RWPE1 (cell line): ENCODE measurements around the gene BCLAF1.

ENCODE experiments used
- CTCF ChIA-PET: fragments of 350-600 bp; sonication (Branson Sonifier 250); formaldehyde crosslinking; extraction: SDS; loops from one replicate; lab custom pipeline; 2021; lab: Yijun Ruan, JAX
- POLR2A ChIA-PET: fragments of 400-600 bp; formaldehyde crosslinking; extraction: SDS; loops from one replicate; lab custom pipeline; 2020; ENCODE audit warnings: antibody characterized with exemption; ENCODE audit not compliant: low non-redundant PET; lab: Yijun Ruan, JAX
- DNase-seq: peaks from one replicate; pipeline ENCODE4 v3.0.0; 2012; ENCODE audit warnings: low spot score
- H3K27ac ChIP-seq: fragments of 450-650 bp; 2 replicates; pipeline ENCODE4 v1.5.1; 2017
- CTCF ChIP-seq: fragments of 450-650 bp; conservative IDR thresholded peaks from 2 replicates; pipeline ENCODE4 v1.5.1; 2017; ENCODE audit warnings: low read depth, mild to moderate bottlenecking

BCLAF1 gene

GRCh38 chr6:136284909-136285308, 4.7 kb downstream of the BCLAF1 start:
- no peak for TF ChIP-seq CTCF
- DNase-seq: peak; percentile 26
- POLR2A ChIA-PET: no interaction called here
- CTCF ChIA-PET: interaction anchor here (0.6 to 0.7 kb wide), 3 partner anchors 37 to 833 kb away, joined by 3 to 4 read pairs (median 3); no protein-coding TSS in a partner anchor
- H3K27ac ChIP-seq: no peak overlapping the region

- ChIA-PET CTCF (no interaction called here), POLR2A (no interaction called here)
- no peak for DNase-seq
- no peak overlapping the region for H3K27ac ChIP-seq
- TF ChIP-seq CTCF: no peak
Measured at GRCh38 chr6:136282906-136283305, 6.7 kb downstream of the BCLAF1 start.

DNA sequence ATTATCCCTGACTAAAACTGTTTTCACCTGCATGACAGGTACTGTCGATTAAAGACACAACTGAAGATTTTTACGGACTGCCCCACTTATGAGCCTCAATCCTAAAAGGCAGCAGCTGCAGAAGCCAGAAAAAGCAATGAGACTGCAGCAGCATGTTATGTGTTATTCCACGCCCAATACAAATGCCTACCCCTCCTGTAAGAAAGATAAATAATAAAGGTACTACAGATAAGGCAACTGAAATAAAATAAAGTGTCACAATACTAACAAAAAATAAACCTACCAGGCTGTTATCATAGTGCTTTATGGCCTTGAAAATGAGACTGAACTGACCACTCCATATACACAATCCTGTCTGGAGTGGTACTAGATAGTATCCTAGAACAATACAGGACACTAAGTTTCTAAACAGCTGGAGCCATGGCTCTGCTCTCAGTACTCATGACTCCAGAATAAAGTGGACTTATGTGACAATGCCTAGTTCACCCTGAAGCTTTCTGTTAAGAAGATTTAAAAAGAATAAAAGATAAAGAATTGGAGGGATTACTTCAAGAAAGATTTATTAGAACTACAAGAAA, 9.5 kb downstream of the BCLAF1 start:
- H3K27ac ChIP-seq: no peak overlapping the region
- no peak for DNase-seq
- TF ChIP-seq CTCF: no peak
- POLR2A ChIA-PET: no interaction called here
- CTCF ChIA-PET: interaction anchor here (0.7 kb wide), 2 partner anchors 52 to 54 kb away, joined by 3 to 4 read pairs; no protein-coding TSS in a partner anchor

DNA sequence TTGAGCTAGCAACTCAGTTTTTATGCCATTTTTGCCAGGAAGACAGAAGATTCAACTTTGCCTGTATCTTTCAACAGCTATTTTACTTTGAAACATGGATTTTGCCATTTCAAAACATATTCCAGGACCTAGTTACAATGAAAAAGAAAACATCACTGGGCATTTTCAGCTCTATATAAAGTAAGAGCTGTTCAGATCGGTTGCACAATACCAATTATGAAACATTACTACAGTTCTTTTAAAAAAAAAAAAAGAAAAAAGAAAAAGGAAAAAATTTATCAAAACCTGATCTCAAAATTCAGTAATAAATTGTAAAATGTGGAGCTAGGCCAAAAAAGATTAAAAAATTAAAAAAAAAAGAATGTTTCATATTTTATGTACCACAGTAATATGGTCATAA, 15.6 kb downstream of the BCLAF1 start:
- H3K27ac ChIP-seq: no peak overlapping the region
- no peak for DNase-seq
- ChIA-PET POLR2A (no interaction called here), CTCF (interaction anchor here (0.6 to 0.7 kb wide), 2 partner anchors 14 to 43 kb away, joined by 3 read pairs; no protein-coding TSS in a partner anchor)
- TF ChIP-seq CTCF: no peak

DNA sequence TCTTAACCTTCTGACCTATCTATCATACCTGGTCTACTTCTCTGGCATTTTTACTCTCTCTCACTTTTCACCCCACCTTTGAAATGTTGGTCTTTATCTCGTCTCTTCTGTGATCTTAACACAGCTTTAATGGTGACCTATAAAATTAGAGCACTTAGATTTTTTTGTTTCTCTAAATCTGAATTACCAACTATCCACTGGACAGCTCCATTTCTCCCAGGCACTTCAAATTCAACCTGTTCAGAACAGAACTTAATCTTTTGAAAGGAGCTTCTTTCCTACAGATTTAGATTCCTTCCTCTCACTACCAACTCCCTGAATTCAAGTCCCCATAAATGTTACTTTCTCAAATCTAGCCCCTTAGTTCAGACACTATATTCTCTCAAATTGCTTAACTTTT, 24.5 kb downstream of the BCLAF1 start:
- ChIA-PET CTCF (no interaction called here), POLR2A (no interaction called here)
- DNase-seq: no peak
- no peak for TF ChIP-seq CTCF
- no peak overlapping the region for H3K27ac ChIP-seq

DNA sequence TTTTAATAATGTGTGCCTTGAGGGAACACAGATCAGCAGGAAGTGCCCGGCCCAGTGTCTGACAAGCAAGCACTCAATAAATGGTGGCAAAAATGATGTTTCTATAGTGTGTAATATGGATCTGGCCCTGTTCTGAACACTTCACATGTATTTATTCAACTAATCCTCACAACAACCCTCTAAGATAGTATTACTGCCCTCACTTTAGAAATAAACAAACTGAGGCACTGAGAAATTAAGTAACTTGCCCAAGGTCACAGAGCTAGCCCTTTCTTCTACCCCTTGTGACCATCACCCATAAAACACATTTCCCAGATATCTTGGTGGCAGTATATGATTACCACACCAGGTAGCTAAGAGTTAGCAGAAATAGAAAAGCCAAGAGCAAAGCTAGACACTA, 26.7 kb downstream of the BCLAF1 start:
- no peak for TF ChIP-seq CTCF
- CTCF ChIA-PET: interaction anchor here (0.6 kb wide), 1 partner anchor 12 kb away, joined by 5 read pairs; no protein-coding TSS in a partner anchor

More for the DNA sequence above, 26.7 kb downstream of the BCLAF1 start:
- no peak for DNase-seq
- no peak overlapping the region for H3K27ac ChIP-seq
- POLR2A ChIA-PET: no interaction called here
